Tibial artery (tissue), 4 donors: ENCODE results near the gene FNIP1.

Experiments
- DNase-seq, 2 donors: peaks; one replicate each; pipeline ENCODE4 v3.0.0-alpha.2; 2019
- H3K27ac ChIP-seq, 2 donors: fragments of 200-600 bp; sonication (generic) in 1 of 2; 1 replicate in 1 of 2; 2 replicates in 1 of 2; pipeline ENCODE4 v1.5.1; 2018 to 2019; ENCODE audit warnings: mild to moderate bottlenecking in 1 of 2
- H3K27me3 ChIP-seq, 2 donors: fragments of 200-600 bp; sonication (generic) in 1 of 2; one replicate each; pipeline versions ENCODE4 v1.5.1 to v1.6.0; 2016 to 2019
- H3K36me3 ChIP-seq, 3 donors: fragments of 200-600 bp; sonication (generic) in 2 of 3; one replicate each; pipeline ENCODE4 v1.5.1; 2016 to 2019; ENCODE audit warnings: mild to moderate bottlenecking in 2 of 3
- H3K4me1 ChIP-seq, 4 donors: fragments of 200-600 bp; sonication (generic) in 2 of 4; 1 replicate in 3 of 4; 2 replicates in 1 of 4; pipeline ENCODE4 v1.5.1; 2016 to 2019
- H3K4me3 ChIP-seq, 2 donors: fragments of 200-600 bp; sonication (generic) in 1 of 2; 1 replicate in 1 of 2; 2 replicates in 1 of 2; pipeline ENCODE4 v1.5.1; 2018 to 2019; ENCODE audit warnings: mild to moderate bottlenecking in 2 of 2
- H3K9me3 ChIP-seq, 3 donors: fragments of 200-600 bp; sonication (generic) in 1 of 3; one replicate each; pipeline ENCODE4 v1.5.1; 2016 to 2019
- intact Hi-C: fragments of 100-400 bp; cut with DNase I; formaldehyde crosslinking; loops from one replicate; pipeline ENCODE4 v1.15.0; 2023; ENCODE audit warnings: low total_unique reads
- TF ChIP-seq, protein P1 (sequence below), 2 experiments: fragments of 200-600 bp in 1 of 2; fragments of 450-650 bp in 1 of 2; IDR thresholded peaks; one replicate each; pipeline ENCODE4 v1.5.1; 2017 to 2019; ENCODE audit warnings: antibody characterized with exemption in 2 of 2, mild to moderate bottlenecking in 1 of 2, moderate library complexity in 1 of 2

FNIP1 gene

GRCh38 chr5:131774652-131775367 lies 22.0 kb downstream of the FNIP1 start:
- Histone ChIP-seq H3K27ac (no peak overlapping the region), H3K27me3 (no peaks in the 10 kb centered on the region), H3K4me3 (no peak overlapping the region), H3K9me3 (no peaks in the 10 kb centered on the region), H3K4me1 (peaks cover 0 to 71% (median 29%) of the 10 kb centered on the region in 4 donors), H3K36me3 (no peaks in the 10 kb centered on the region)
- TF ChIP-seq, protein P1, sequence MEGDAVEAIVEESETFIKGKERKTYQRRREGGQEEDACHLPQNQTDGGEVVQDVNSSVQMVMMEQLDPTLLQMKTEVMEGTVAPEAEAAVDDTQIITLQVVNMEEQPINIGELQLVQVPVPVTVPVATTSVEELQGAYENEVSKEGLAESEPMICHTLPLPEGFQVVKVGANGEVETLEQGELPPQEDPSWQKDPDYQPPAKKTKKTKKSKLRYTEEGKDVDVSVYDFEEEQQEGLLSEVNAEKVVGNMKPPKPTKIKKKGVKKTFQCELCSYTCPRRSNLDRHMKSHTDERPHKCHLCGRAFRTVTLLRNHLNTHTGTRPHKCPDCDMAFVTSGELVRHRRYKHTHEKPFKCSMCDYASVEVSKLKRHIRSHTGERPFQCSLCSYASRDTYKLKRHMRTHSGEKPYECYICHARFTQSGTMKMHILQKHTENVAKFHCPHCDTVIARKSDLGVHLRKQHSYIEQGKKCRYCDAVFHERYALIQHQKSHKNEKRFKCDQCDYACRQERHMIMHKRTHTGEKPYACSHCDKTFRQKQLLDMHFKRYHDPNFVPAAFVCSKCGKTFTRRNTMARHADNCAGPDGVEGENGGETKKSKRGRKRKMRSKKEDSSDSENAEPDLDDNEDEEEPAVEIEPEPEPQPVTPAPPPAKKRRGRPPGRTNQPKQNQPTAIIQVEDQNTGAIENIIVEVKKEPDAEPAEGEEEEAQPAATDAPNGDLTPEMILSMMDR (IDR thresholded peaks at IDR 0.05): no peak
- no peak for DNase-seq
- intact Hi-C loops: no loop called here

- DNase-seq: no peak
These were observed 23.0 kb downstream of the FNIP1 start for GRCh38 chr5:131773805-131774204.

GRCh38 chr5:131771692-131772091 lies 25.1 kb downstream of the FNIP1 start:
- Histone ChIP-seq H3K4me1 (peaks cover 0 to 81% (median 29%) of the 10 kb centered on the region in 4 donors), H3K36me3 (no peaks in the 10 kb centered on the region), H3K27me3 (no peaks in the 10 kb centered on the region), H3K4me3 (no peak overlapping the region), H3K27ac (no peak overlapping the region), H3K9me3 (no peaks in the 10 kb centered on the region)
- intact Hi-C loops: no loop called here
- DNase-seq: no peak
- TF ChIP-seq, protein P1 (IDR thresholded peaks at IDR 0.05): no peak

More at GRCh38 chr5:131773805-131774204, 23.0 kb downstream of the FNIP1 start:
- H3K4me3 ChIP-seq: no peak overlapping the region
- H3K36me3 ChIP-seq: no peaks in the 10 kb centered on the region
- H3K4me1 ChIP-seq: peaks cover 0 to 82% (median 32%) of the 10 kb centered on the region in 4 donors
- TF ChIP-seq, protein P1 (IDR thresholded peaks at IDR 0.05): no peak
- H3K9me3 ChIP-seq: no peaks in the 10 kb centered on the region
- intact Hi-C loops: no loop called here
- H3K27ac ChIP-seq: no peak overlapping the region
- H3K27me3 ChIP-seq: no peaks in the 10 kb centered on the region

DNA sequence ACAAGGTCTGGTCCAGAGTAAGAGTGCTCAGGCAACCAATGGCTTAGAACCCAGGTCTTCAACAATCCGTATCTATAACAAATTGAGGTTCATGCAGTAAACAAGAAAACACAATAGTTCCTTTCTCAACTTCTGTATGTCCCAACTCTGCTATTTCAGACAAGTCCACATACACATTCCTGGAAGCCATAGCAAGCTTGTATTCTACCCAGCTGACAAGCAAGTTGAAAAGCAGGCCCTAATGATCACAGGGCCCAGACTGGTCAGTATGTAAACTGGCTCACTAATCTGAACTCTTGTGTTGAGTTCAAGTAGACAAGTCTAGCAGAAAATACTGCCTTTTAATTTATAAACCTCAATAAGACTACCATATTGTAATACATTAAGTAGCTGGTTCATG lies 26.9 kb downstream of the FNIP1 start:
- H3K4me3 ChIP-seq: no peak overlapping the region
- no peaks in the 10 kb centered on the region for H3K9me3 ChIP-seq
- TF ChIP-seq, protein P1 (IDR thresholded peaks at IDR 0.05): no peak
- intact Hi-C loops: no loop called here
- H3K36me3 ChIP-seq: no peaks in the 10 kb centered on the region
- H3K4me1 ChIP-seq: peaks cover 0 to 78% (median 17%) of the 10 kb centered on the region in 4 donors
- H3K27ac ChIP-seq: no peak overlapping the region
- no peak for DNase-seq
- H3K27me3 ChIP-seq: no peaks in the 10 kb centered on the region

GRCh38 chr5:131769336-131769735 lies 27.5 kb downstream of the FNIP1 start:
- no peak overlapping the region for H3K27ac ChIP-seq
- TF ChIP-seq, protein P1 (IDR thresholded peaks at IDR 0.05): no peak
- H3K4me3 ChIP-seq: no peak overlapping the region
- peaks cover 0 to 76% (median 17%) of the 10 kb centered on the region in 4 donors for H3K4me1 ChIP-seq
- intact Hi-C loops: no loop called here
- H3K36me3 ChIP-seq: peaks cover 0 to 3% (median 0%) of the 10 kb centered on the region in 3 donors
- no peaks in the 10 kb centered on the region for H3K27me3 ChIP-seq
- DNase-seq: no peak
- no peaks in the 10 kb centered on the region for H3K9me3 ChIP-seq
